Colonic mucosa (tissue), 4 donors: Measurements from ENCODE around the gene SMIM7. TPM values are rescaled to one million over a fixed set of nuclear protein-coding genes. Genes with fewer than 3 reads are reported as not detected.

Source experiments
- DNase-seq: peaks from one replicate; pipeline ENCODE4 v3.0.0-alpha.2; 2020
- H3K27ac ChIP-seq: fragments of 200-600 bp; one replicate; pipeline ENCODE4 v1.8.0; 2021
- H3K27me3 ChIP-seq: fragments of 200-600 bp; one replicate; pipeline ENCODE4 v1.8.0; 2021
- H3K36me3 ChIP-seq: fragments of 200-600 bp; one replicate; pipeline ENCODE4 v1.8.0; 2021
- H3K4me1 ChIP-seq: fragments of 200-600 bp; one replicate; pipeline ENCODE4 v1.8.0; 2021; ENCODE audit warnings: mild to moderate bottlenecking
- H3K4me3 ChIP-seq: fragments of 200-600 bp; one replicate; pipeline ENCODE4 v1.8.0; 2021
- H3K9ac ChIP-seq, 2 donors: one replicate each; pipeline ENCODE4 v1.7.0; 2013; ENCODE audit warnings: control low read depth in 2 of 2, low read depth in 2 of 2, low read length in 2 of 2
- H3K9me3 ChIP-seq: fragments of 200-600 bp; one replicate; pipeline ENCODE4 v1.8.0; 2021
- CTCF ChIP-seq: fragments of 200-600 bp; IDR thresholded peaks from one replicate; pipeline ENCODE4 v1.8.0; 2022; ENCODE audit warnings: antibody characterized with exemption, mild to moderate bottlenecking
- intact Hi-C: fragments of 100-400 bp; cut with DNase I; formaldehyde crosslinking; loops from one replicate; pipeline ENCODE4 v1.14.1; 2022
- total RNA-seq, 2 donors: library from RNA; stranded (reverse); fragmentation: NEBNext Ultra II Directional in 1 of 2; extraction: Animal tissue kit (Norgen Biotek cat#: 25700) in 1 of 2; gene quantifications; one replicate each; pipeline ENCODE4 v1.2.1, GENCODE V29; 2021
- donor health status: healthy.
- donor health status: DM: no; HTN: no; CAD: no.
- donor health status: DM: no; HTN: no; CAD: no.

The SMIM7 gene
- total RNA-seq, 2 donors from 2014 or later = 58.2 to 64.8 TPM

- H3K27me3 ChIP-seq = no peaks in the 10 kb centered on the region
- peak overlapping the region; percentile 94 to 97 for H3K9ac ChIP-seq
- TF ChIP-seq CTCF = no peak
- H3K9me3 ChIP-seq = no peaks in the 10 kb centered on the region
- intact Hi-C loops = loop anchor here (5.0 kb wide), 1 partner anchor 54 kb away; the partner anchor contains the start of gene SLC35E1
- DNase-seq = no peak
- no peaks in the 10 kb centered on the region for H3K4me1 ChIP-seq
- peak overlapping the region; percentile 46 for H3K27ac ChIP-seq
- H3K4me3 ChIP-seq = peak overlapping the region; percentile 98
- H3K36me3 ChIP-seq = peaks cover 3% of the 10 kb centered on the region
Observed at GRCh38 chr19:16626796-16627192, 33.1 kb downstream of the SMIM7 start.

- no peak for DNase-seq
- no peak for TF ChIP-seq CTCF
- peaks cover 3% of the 10 kb centered on the region for H3K36me3 ChIP-seq
- no peak overlapping the region for H3K27ac ChIP-seq
- H3K27me3 ChIP-seq = no peaks in the 10 kb centered on the region
- H3K4me1 ChIP-seq = no peaks in the 10 kb centered on the region
- H3K4me3 ChIP-seq = no peak overlapping the region
- intact Hi-C loops = loop anchor here (5.0 kb wide), 1 partner anchor 53 kb away; the partner anchor contains the start of gene SLC35E1
- H3K9ac ChIP-seq = no peak overlapping the region
- no peaks in the 10 kb centered on the region for H3K9me3 ChIP-seq
Observed at GRCh38 chr19:16625163-16625958, 34.6 kb downstream of the SMIM7 start.

- H3K9ac ChIP-seq = no peak overlapping the region
- no peak overlapping the region for H3K27ac ChIP-seq
- H3K9me3 ChIP-seq = no peaks in the 10 kb centered on the region
- H3K27me3 ChIP-seq = no peaks in the 10 kb centered on the region
- H3K36me3 ChIP-seq = peaks cover 3% of the 10 kb centered on the region
- TF ChIP-seq CTCF = no peak
- H3K4me1 ChIP-seq = no peaks in the 10 kb centered on the region
- no peak overlapping the region for H3K4me3 ChIP-seq
- intact Hi-C loops = no loop called here
- DNase-seq = no peak
Observed at GRCh38 chr19:16624236-16624635, 35.7 kb downstream of the SMIM7 start.

DNA sequence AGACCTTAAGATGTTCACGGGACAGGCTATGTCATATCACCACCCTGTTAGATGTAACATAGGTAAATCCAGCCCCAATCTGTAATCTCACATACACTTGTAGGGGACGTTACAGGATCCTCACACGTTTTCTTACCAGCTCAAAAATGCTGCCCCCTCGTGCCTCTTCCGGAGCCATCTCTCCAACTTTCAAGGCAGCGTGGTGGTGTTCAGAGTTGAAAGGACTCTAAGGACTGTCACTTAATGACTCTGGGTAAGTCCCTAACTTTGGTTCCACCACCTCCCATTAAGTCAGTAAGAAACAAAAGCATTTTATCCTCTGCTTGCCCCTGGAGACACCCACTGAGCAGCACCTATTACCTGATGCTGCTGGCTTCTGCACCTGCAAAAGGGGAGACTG, 36.4 kb downstream of the SMIM7 start:
- peaks cover 3% of the 10 kb centered on the region for H3K36me3 ChIP-seq
- no peak overlapping the region for H3K4me3 ChIP-seq
- no peaks in the 10 kb centered on the region for H3K4me1 ChIP-seq
- no peak for TF ChIP-seq CTCF
- intact Hi-C loops = no loop called here
- H3K27ac ChIP-seq = no peak overlapping the region
- no peak for DNase-seq
- no peaks in the 10 kb centered on the region for H3K27me3 ChIP-seq
- H3K9ac ChIP-seq = no peak overlapping the region
- H3K9me3 ChIP-seq = no peaks in the 10 kb centered on the region

GRCh38 chr19:16623066-16623465, 36.9 kb downstream of the SMIM7 start:
- intact Hi-C loops = no loop called here
- H3K4me1 ChIP-seq = no peaks in the 10 kb centered on the region
- no peak for TF ChIP-seq CTCF
- no peaks in the 10 kb centered on the region for H3K9me3 ChIP-seq
- DNase-seq = no peak
- H3K9ac ChIP-seq = no peak overlapping the region
- H3K27me3 ChIP-seq = no peaks in the 10 kb centered on the region
- H3K27ac ChIP-seq = no peak overlapping the region
- H3K4me3 ChIP-seq = no peak overlapping the region
- peaks cover 3% of the 10 kb centered on the region for H3K36me3 ChIP-seq
